Tibial nerve (tissue), 4 donors: ENCODE data around the gene NFKBIZ.

Experiments
- EP300 ChIP-seq, 2 donors: sonication (generic); formaldehyde crosslinking; IDR thresholded peaks; one replicate each; pipeline ENCODE4 v1.6.1; 2017; ENCODE audit warnings: antibody characterized with exemption in 2 of 2, mild to moderate bottlenecking in 1 of 2
- TF ChIP-seq, protein P1 (sequence below), 5 experiments: fragments of 200-600 bp in 3 of 5; fragments of 450-650 bp in 2 of 5; sonication (generic) in 3 of 5; IDR thresholded peaks; one replicate each; pipeline ENCODE4 v1.5.1; 2016 to 2019; ENCODE audit warnings: antibody characterized with exemption in 5 of 5, mild to moderate bottlenecking in 3 of 5, moderate library complexity in 2 of 5

DNA sequence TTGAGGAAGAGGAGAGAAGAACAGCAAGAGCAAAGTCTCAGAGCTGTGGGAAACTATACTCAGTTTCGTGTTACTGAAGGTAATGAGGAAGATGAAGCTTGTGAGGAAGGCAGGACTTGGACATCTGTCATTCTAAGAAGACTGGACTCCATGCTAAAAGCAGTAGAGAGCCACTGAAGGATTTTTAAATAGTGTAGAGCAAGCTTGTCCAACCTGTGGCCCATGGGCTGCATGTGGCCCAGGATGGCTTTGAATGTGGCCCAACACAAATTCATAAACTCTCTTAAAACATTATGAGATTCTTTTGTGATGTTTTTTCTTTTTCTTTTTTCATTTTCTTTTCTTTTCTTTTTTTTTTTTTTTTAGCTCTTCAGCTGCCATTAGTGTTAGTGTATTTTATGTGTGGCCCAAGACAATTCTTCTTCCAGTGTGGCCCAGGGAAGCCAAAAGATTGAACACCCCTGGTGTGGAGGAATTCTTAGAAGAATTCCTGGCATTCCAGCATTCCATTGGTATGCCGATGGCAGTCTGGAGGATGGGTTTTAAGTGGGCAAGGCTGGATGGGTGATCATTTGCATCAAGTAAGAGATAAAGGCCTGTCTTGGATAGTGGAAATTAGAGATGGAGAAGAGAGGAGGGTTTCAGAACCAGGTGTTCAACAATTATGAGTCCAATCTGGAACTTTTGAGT lies 6.9 kb upstream of the NFKBIZ start:
- TF ChIP-seq, protein P1, sequence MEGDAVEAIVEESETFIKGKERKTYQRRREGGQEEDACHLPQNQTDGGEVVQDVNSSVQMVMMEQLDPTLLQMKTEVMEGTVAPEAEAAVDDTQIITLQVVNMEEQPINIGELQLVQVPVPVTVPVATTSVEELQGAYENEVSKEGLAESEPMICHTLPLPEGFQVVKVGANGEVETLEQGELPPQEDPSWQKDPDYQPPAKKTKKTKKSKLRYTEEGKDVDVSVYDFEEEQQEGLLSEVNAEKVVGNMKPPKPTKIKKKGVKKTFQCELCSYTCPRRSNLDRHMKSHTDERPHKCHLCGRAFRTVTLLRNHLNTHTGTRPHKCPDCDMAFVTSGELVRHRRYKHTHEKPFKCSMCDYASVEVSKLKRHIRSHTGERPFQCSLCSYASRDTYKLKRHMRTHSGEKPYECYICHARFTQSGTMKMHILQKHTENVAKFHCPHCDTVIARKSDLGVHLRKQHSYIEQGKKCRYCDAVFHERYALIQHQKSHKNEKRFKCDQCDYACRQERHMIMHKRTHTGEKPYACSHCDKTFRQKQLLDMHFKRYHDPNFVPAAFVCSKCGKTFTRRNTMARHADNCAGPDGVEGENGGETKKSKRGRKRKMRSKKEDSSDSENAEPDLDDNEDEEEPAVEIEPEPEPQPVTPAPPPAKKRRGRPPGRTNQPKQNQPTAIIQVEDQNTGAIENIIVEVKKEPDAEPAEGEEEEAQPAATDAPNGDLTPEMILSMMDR (IDR thresholded peaks at IDR 0.05) = no peak
- no peak for TF ChIP-seq EP300 (IDR thresholded peaks at IDR 0.05)
